HG03064 (cell line): Measurements from ENCODE around the gene NEMF.
"Not testable (repeated sequence)": the region's sequence is repeated elsewhere in the genome, so short reads cannot be mapped to it uniquely, and the experiment has no call there.

Source experiments
- ATAC-seq: cut with Tn5 transposase; IDR thresholded peaks from one replicate; pipeline ENCODE4 v1.9.1; 2021; ENCODE audit warnings: low read depth; ENCODE audit not compliant: unreplicated experiment

The NEMF gene

GRCh38 chr14:49852301-49853157, at the start of gene NEMF:
Gene NEMF (minus strand): TSS chr14:49852788. CDS start chr14:49852753, 35 bp downstream.
- ATAC-seq, result peak; percentile 75

- no peak for ATAC-seq
Measured at GRCh38 chr14:49900973-49901372, 48.4 kb upstream of the NEMF start.

- ATAC-seq, result no peak
Measured at GRCh38 chr14:49898485-49898884, 45.9 kb upstream of the NEMF start.

GRCh38 chr14:49897965-49898364, 45.4 kb upstream of the NEMF start:
- no peak for ATAC-seq

GRCh38 chr14:49897414-49897813, 44.8 kb upstream of the NEMF start:
- no peak for ATAC-seq

- ATAC-seq, result no peak
Measured at GRCh38 chr14:49896966-49897365, 44.4 kb upstream of the NEMF start.

GRCh38 chr14:49896272-49896671, 43.7 kb upstream of the NEMF start:
- ATAC-seq, result not testable (repeated sequence)

GRCh38 chr14:49895480-49895879, 42.9 kb upstream of the NEMF start:
- ATAC-seq, result no peak

- not testable (repeated sequence) for ATAC-seq
Measured at GRCh38 chr14:49894214-49895107, 41.9 kb upstream of the NEMF start.

GRCh38 chr14:49893309-49894213, 41.0 kb upstream of the NEMF start:
- peak; percentile 35 for ATAC-seq

GRCh38 chr14:49892636-49893308, 40.2 kb upstream of the NEMF start, which contains the start of gene ARF6:
Gene ARF6 (plus strand): TSS chr14:49893082. CDS start chr14:49893737, 655 bp downstream.
- peak; percentile 79 for ATAC-seq

GRCh38 chr14:49892301-49892635, 39.7 kb upstream of the NEMF start:
- no peak for ATAC-seq

GRCh38 chr14:49888293-49888692, 35.7 kb upstream of the NEMF start:
- ATAC-seq, result no peak

- no peak for ATAC-seq
Measured at GRCh38 chr14:49886523-49886922, 33.9 kb upstream of the NEMF start.

GRCh38 chr14:49882826-49883694, 30.5 kb upstream of the NEMF start:
- no peak for ATAC-seq

GRCh38 chr14:49881350-49882001, 28.9 kb upstream of the NEMF start:
- ATAC-seq, result no peak

- ATAC-seq, result no peak
Measured at GRCh38 chr14:49880267-49881064, 27.9 kb upstream of the NEMF start.
